ENCODE measurements around the gene RFTN1. TPM values are rescaled to one million over a fixed set of nuclear protein-coding genes. Genes with fewer than 3 reads are reported as not detected.

RFTN1 gene
- total and polyA plus RNA-seq, 2 experiments from 2014 or later = 3.3 to 7.2 TPM

DNA sequence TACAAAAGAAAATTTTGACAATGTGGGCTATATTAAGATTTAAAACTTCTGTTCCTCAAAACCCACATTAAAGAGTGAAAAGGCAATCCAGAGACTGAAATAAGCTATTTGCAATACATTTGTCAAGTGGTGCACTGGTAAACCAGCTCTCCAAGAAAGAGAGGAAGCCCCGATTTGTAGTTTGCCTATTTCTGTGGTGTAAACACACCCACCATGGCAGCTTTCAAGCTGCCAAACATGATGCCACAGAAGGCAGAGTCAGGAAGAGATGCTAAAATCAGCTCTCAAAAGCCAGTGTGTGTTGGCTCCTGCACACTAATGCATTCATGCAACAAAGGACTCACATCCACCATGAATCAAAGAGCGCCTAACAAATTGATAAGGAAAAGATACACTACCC is 17.5 kb downstream of the RFTN1 start:
- TF ChIP-seq, protein P1, sequence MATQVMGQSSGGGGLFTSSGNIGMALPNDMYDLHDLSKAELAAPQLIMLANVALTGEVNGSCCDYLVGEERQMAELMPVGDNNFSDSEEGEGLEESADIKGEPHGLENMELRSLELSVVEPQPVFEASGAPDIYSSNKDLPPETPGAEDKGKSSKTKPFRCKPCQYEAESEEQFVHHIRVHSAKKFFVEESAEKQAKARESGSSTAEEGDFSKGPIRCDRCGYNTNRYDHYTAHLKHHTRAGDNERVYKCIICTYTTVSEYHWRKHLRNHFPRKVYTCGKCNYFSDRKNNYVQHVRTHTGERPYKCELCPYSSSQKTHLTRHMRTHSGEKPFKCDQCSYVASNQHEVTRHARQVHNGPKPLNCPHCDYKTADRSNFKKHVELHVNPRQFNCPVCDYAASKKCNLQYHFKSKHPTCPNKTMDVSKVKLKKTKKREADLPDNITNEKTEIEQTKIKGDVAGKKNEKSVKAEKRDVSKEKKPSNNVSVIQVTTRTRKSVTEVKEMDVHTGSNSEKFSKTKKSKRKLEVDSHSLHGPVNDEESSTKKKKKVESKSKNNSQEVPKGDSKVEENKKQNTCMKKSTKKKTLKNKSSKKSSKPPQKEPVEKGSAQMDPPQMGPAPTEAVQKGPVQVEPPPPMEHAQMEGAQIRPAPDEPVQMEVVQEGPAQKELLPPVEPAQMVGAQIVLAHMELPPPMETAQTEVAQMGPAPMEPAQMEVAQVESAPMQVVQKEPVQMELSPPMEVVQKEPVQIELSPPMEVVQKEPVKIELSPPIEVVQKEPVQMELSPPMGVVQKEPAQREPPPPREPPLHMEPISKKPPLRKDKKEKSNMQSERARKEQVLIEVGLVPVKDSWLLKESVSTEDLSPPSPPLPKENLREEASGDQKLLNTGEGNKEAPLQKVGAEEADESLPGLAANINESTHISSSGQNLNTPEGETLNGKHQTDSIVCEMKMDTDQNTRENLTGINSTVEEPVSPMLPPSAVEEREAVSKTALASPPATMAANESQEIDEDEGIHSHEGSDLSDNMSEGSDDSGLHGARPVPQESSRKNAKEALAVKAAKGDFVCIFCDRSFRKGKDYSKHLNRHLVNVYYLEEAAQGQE (IDR thresholded peaks at IDR 0.05; ENCODE audit: unreplicated experiment) = no peak
- TF ChIP-seq NANOG (IDR thresholded peaks at IDR 0.05; ENCODE audit: borderline replicate concordance) = no peak
- TF ChIP-seq, protein P2, sequence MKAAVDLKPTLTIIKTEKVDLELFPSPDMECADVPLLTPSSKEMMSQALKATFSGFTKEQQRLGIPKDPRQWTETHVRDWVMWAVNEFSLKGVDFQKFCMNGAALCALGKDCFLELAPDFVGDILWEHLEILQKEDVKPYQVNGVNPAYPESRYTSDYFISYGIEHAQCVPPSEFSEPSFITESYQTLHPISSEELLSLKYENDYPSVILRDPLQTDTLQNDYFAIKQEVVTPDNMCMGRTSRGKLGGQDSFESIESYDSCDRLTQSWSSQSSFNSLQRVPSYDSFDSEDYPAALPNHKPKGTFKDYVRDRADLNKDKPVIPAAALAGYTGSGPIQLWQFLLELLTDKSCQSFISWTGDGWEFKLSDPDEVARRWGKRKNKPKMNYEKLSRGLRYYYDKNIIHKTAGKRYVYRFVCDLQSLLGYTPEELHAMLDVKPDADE (IDR thresholded peaks at IDR 0.05) = no peak
- no peak for TF ChIP-seq EZH2phosphoT487 (IDR thresholded peaks at IDR 0.05; ENCODE audit: unreplicated experiment)
- TF ChIP-seq POLR2AphosphoS5 (IDR thresholded peaks at IDR 0.05; ENCODE audit: low read depth) = no peak
- TF ChIP-seq ZNF114 (CRISPR knock-in tag; IDR thresholded peaks at IDR 0.05) = no peak
- TF ChIP-seq CREB1 (CRISPR knock-in tag; IDR thresholded peaks at IDR 0.05; ENCODE audit: low read depth) = no peak
- TF ChIP-seq EZH2 (IDR thresholded peaks at IDR 0.05; ENCODE audit: low read depth, unreplicated experiment) = no peak
- TF ChIP-seq ZNF331 (CRISPR knock-in tag; IDR thresholded peaks at IDR 0.05; ENCODE audit: low read depth) = no peak
- TF ChIP-seq JUNB (IDR thresholded peaks at IDR 0.05; ENCODE audit: unreplicated experiment) = no peak
- TF ChIP-seq, protein P3, sequence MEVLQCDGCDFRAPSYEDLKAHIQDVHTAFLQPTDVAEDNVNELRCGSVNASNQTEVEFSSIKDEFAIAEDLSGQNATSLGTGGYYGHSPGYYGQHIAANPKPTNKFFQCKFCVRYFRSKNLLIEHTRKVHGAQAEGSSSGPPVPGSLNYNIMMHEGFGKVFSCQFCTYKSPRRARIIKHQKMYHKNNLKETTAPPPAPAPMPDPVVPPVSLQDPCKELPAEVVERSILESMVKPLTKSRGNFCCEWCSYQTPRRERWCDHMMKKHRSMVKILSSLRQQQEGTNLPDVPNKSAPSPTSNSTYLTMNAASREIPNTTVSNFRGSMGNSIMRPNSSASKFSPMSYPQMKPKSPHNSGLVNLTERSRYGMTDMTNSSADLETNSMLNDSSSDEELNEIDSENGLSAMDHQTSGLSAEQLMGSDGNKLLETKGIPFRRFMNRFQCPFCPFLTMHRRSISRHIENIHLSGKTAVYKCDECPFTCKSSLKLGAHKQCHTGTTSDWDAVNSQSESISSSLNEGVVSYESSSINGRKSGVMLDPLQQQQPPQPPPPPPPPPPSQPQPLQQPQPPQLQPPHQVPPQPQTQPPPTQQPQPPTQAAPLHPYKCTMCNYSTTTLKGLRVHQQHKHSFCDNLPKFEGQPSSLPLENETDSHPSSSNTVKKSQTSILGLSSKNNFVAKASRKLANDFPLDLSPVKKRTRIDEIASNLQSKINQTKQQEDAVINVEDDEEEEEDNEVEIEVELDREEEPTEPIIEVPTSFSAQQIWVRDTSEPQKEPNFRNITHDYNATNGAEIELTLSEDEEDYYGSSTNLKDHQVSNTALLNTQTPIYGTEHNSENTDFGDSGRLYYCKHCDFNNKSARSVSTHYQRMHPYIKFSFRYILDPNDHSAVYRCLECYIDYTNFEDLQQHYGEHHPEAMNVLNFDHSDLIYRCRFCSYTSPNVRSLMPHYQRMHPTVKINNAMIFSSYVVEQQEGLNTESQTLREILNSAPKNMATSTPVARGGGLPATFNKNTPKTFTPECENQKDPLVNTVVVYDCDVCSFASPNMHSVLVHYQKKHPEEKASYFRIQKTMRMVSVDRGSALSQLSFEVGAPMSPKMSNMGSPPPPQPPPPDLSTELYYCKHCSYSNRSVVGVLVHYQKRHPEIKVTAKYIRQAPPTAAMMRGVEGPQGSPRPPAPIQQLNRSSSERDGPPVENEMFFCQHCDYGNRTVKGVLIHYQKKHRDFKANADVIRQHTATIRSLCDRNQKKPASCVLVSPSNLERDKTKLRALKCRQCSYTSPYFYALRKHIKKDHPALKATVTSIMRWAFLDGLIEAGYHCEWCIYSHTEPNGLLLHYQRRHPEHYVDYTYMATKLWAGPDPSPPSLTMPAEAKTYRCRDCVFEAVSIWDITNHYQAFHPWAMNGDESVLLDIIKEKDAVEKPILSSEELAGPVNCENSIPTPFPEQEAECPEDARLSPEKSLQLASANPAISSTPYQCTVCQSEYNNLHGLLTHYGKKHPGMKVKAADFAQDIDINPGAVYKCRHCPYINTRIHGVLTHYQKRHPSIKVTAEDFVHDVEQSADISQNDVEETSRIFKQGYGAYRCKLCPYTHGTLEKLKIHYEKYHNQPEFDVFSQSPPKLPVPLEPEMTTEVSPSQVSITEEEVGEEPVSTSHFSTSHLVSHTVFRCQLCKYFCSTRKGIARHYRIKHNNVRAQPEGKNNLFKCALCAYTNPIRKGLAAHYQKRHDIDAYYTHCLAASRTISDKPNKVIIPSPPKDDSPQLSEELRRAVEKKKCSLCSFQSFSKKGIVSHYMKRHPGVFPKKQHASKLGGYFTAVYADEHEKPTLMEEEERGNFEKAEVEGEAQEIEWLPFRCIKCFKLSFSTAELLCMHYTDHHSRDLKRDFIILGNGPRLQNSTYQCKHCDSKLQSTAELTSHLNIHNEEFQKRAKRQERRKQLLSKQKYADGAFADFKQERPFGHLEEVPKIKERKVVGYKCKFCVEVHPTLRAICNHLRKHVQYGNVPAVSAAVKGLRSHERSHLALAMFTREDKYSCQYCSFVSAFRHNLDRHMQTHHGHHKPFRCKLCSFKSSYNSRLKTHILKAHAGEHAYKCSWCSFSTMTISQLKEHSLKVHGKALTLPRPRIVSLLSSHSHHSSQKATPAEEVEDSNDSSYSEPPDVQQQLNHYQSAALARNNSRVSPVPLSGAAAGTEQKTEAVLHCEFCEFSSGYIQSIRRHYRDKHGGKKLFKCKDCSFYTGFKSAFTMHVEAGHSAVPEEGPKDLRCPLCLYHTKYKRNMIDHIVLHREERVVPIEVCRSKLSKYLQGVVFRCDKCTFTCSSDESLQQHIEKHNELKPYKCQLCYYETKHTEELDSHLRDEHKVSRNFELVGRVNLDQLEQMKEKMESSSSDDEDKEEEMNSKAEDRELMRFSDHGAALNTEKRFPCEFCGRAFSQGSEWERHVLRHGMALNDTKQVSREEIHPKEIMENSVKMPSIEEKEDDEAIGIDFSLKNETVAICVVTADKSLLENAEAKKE (CRISPR knock-in tag; IDR thresholded peaks at IDR 0.05) = no peak
- TF ChIP-seq, protein P4, sequence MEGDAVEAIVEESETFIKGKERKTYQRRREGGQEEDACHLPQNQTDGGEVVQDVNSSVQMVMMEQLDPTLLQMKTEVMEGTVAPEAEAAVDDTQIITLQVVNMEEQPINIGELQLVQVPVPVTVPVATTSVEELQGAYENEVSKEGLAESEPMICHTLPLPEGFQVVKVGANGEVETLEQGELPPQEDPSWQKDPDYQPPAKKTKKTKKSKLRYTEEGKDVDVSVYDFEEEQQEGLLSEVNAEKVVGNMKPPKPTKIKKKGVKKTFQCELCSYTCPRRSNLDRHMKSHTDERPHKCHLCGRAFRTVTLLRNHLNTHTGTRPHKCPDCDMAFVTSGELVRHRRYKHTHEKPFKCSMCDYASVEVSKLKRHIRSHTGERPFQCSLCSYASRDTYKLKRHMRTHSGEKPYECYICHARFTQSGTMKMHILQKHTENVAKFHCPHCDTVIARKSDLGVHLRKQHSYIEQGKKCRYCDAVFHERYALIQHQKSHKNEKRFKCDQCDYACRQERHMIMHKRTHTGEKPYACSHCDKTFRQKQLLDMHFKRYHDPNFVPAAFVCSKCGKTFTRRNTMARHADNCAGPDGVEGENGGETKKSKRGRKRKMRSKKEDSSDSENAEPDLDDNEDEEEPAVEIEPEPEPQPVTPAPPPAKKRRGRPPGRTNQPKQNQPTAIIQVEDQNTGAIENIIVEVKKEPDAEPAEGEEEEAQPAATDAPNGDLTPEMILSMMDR (conservative IDR thresholded peaks at IDR 0.05; ENCODE audit: low read depth in 2 of 2) = no peak
- TF ChIP-seq STAT1 (IDR thresholded peaks at IDR 0.05; ENCODE audit: unreplicated experiment) = no peak
- Histone ChIP-seq H3K36me3 (ENCODE audit: insufficient read depth) (peaks cover under 1% of the 10 kb centered on the region; the same call in 1 of the 2 replicates), H3K9me2 (ENCODE audit: insufficient read depth) (peaks cover 4% of the 10 kb centered on the region; the same call in 1 of the 2 replicates), H3K27ac (ENCODE audit: low read depth) (no peak overlapping the region), H3K27me3 (ENCODE audit: insufficient read depth) (no peaks in the 10 kb centered on the region), H3K4me1 (ENCODE audit: insufficient read depth) (peaks cover 29% of the 10 kb centered on the region), H3K4me2 (no peak overlapping the region), H3K79me2 (replicated peaks; ENCODE audit: insufficient read depth) (no peaks in the 10 kb centered on the region), H4K20me1 (replicated peaks; ENCODE audit: insufficient read depth) (no peaks in the 10 kb centered on the region), H2AFZ (no peak overlapping the region), H3F3A (replicated peaks; ENCODE audit: low read depth) (no peaks in the 10 kb centered on the region), H3K4me3 (no peak overlapping the region)
- peaks cover 8% of the 10 kb centered on the region for H3K9me3 Mint-ChIP-seq
- no peak overlapping the region for H3K27ac Mint-ChIP-seq
- peaks cover 31% of the 10 kb centered on the region for H3K4me1 Mint-ChIP-seq
- no peak for DNase-seq (ENCODE audit: low spot score)
- ATAC-seq = no peak
- H3K36me3 Mint-ChIP-seq (ENCODE audit: low read depth) = peaks cover 9% of the 10 kb centered on the region
- H3K4me3 Mint-ChIP-seq = no peak overlapping the region
- peaks cover 3% of the 10 kb centered on the region for H3K27me3 Mint-ChIP-seq (ENCODE audit: insufficient read depth, low read depth, poor library complexity)

All from GM23338 (cell line).